Stimulated activated CD8-positive, alpha-beta memory T cell treated with anti-CD3 and anti-CD28 coated beads, Interleukin-7, amount 100 ng/mL, for 1 hour (primary cell): ENCODE measurements around the gene PTPRA.

Source experiments
- DNase-seq, 2 donors: peaks; one replicate each; pipeline ENCODE4 v3.0.0-alpha.2; 2020; ENCODE audit warnings: low read depth in 2 of 2

The PTPRA gene

DNA sequence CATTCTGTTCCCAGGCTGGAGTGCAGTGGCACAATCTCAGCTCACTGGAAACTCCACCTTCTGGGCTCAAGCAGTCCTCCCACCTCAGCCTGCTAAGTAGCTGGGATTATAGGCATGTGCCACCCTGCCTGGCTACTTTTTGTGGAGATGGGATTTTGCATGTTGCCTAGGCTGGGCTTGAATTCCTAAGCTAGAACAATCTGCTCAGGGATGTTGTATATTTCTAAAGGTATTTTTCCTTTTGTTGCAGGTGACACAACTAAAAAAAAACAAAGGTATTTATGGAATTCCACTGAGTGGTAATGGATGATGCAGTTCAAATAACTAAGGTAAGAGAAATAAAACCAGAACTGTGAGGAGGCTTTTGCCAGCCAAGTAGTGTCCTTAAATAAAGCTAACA, 49.7 kb downstream of the PTPRA start:
- no peak for DNase-seq

DNA sequence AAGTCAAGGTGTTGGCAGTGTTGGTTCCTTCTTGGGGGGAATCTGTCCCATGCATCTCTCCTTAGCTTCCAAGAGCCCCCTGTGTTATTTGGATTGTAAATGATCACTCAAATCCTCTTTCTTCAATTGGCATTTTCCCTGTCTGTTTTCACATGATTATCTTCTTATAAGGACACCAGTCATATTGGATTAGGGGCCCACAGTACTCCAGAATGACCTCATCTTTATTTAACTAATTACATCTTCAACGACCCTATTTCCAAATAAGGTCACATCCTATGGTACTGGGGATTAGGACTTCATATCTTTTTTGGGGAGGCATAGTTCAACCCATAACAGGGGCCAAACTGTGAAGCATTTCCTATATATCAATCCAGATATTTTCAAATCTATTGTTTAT, 57.3 kb downstream of the PTPRA start:
- DNase-seq, result no peak

DNA sequence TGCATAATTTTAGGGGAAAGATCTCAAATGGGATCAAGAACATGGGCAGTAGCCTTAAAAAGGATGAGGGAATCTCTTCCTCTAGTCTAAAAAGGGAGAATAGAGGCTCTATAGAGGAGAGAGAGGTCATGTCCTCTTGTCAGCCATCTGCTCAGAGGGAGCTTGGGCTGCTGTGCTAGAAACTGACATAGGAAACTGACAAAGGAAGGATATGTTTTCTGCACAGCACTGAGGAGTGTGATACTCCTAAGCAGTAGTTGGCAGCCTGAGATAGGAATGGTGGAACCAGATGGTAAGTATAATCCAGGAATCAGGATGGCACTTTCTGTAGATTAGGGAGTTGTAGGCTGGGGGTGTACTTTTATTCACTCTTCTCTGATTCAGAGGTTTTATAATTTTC, 59.2 kb downstream of the PTPRA start:
- no peak for DNase-seq

DNA sequence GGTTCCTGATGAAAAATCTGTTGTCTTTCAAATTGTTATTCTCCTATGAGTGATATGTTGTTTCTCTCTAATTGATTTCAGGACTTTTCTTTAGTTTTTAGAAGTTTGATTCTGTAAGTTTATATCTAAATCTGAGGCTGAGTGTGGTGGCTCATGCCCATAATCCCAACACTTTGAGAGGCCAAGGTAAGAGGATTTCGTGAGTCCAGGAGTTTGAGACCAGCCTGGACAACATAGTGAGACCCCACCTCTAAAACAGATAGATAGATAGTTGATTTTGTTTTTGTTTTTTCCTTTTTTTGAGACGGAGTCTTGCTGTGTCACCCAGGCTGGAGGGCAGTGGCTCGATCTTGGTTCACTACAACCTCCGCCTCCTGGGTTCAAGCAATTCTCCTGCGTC, 64.6 kb downstream of the PTPRA start:
- DNase-seq, result no peak

DNA sequence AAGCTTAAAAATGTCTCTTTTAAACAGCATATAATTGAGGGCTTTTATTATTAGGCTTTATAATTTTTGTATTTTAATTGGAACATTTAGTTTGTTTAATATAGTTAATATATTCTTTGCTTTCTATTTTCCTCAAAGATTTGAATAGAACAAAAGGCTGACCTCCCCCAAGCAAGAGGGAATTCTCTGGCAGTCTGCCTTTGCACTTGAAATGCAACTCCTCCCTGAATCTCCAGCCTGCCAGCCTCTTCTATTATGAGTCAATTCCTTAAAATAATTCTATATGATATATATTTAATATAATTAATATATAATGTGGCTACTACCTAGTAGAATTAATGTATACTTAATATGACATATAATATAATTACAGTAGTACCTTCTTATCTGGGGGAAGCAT, 69.2 kb downstream of the PTPRA start:
- DNase-seq, result no peak

- no peak for DNase-seq
Measured at GRCh38 chr20:2946988-2947961, 74.0 kb downstream of the PTPRA start.

GRCh38 chr20:2948968-2949367, 75.7 kb downstream of the PTPRA start:
- no peak for DNase-seq

- no peak for DNase-seq
Measured at GRCh38 chr20:2952766-2953165, 79.5 kb downstream of the PTPRA start.

GRCh38 chr20:2955257-2955970, 82.1 kb downstream of the PTPRA start:
- DNase-seq, result no peak

- no peak for DNase-seq
Measured at GRCh38 chr20:2956480-2956879, 83.2 kb downstream of the PTPRA start.

GRCh38 chr20:2967841-2968240, 94.6 kb downstream of the PTPRA start:
- no peak for DNase-seq

DNA sequence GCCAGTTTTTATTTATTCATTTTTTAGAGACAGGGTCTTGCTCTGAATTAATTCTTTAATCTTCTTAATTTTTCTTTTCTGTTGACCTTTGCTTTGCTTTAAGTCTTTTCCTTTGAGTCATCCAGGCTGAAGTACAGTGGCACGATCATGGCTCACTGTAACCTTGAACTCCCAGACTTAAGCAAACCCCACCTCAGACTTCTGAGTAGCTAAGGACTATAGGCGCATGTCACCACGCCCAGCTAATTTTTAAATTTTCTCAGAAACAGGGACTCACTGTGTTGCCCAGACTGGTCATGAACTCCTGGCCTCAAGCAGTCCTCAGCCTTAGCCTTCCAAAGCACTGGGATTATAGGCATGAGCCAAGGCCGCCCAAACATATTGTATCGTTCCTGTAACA, 98.8 kb downstream of the PTPRA start:
- DNase-seq, result no peak

- DNase-seq, result no peak
Measured at GRCh38 chr20:2973574-2973973, 100.3 kb downstream of the PTPRA start.

- DNase-seq, result no peak
Measured at GRCh38 chr20:2978519-2978918, 105.2 kb downstream of the PTPRA start.

GRCh38 chr20:2981646-2982045, 108.4 kb downstream of the PTPRA start:
- no peak for DNase-seq

DNA sequence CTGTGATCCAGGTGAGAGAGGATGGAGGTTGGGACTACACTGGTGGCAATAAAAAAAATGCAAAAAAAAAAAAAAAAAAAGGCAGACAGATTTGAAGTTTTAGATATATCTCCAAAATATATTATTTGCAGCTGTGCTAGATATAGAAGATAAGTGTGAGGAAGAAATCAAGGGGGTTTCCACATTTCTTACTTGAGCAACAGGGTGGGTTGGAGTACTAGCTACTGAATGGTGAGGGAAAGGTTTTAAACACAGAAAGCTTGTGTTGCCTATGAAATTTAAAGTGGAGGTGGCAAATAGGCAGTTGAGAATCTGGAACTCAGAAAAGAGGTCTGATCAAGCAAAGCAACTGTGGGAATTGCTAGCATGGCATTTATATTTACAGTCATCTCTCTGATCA, 110.2 kb downstream of the PTPRA start:
- no peak for DNase-seq

DNA sequence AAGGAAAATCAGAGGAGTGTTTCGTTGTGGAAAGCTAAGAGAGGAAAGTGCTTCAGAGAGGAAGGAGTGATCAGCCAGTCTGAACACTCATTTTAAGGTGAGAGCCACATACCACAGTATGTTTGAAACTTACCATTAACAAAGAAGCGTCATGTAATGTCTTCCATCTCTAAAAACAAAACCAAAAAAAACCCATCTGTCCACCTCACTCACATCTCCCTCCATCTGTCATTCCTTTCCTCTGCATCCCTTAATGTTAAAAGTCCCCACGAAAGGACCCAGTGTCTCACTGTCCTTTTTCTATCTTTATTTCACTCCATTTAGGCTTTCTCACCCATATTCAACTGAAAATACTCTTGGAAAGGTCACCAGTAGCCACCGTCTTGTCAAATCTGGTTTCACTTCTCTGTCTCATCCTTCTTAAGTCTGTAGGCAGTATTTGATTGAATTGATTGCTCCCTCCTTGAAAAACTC, 110.8 kb downstream of the PTPRA start:
- DNase-seq, result no peak

- DNase-seq, result no peak
Measured at GRCh38 chr20:2984956-2985661, 111.8 kb downstream of the PTPRA start.

DNA sequence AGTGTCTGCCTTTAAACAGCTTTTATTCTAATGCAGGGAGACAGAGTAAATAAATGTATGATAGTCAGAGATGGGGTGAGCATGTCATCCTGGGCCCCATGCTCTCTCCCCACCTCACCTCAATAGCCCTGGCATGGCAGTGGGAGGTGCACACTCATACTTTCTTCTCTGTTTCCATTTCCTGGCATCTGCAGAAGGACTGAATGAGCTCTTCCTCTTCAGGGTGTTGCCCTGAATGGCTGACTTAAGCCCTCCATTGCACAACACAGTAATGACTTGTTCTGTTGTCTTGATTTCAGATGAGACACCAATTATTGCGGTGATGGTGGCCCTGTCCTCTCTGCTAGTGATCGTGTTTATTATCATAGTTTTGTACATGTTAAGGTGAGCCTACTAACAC, 113.2 kb downstream of the PTPRA start:
- DNase-seq, result no peak

- DNase-seq, result no peak
Measured at GRCh38 chr20:2987861-2988260, 114.6 kb downstream of the PTPRA start.

GRCh38 chr20:2991532-2991931, 118.3 kb downstream of the PTPRA start:
- DNase-seq, result no peak

DNA sequence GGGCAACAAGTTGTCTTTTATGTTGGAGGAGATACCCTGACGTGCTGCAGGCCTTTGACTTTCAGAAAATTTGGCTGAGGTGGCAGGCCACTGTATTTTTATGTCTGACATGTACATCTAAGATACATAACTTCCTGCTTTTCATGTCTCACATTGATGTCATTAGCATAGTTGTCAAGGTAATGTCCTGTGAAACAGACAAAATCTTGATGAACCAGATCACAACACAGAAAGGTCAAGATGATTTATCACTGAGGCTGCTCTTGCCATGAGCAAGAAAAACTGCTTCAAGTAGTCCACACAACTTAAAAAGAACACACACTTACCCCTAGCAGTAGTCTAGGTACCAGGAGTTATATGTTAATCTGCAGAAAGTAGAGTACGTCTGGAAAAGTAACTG, 120.0 kb downstream of the PTPRA start:
- DNase-seq, result no peak
